Measurements from ENCODE around the gene VPS50. TPM values are rescaled to one million over a fixed set of nuclear protein-coding genes. Genes with fewer than 3 reads are reported as not detected.

VPS50 gene
- polyA plus RNA-seq, 3 donors = 7.6 to 12.6 (median 9.5) TPM

DNA sequence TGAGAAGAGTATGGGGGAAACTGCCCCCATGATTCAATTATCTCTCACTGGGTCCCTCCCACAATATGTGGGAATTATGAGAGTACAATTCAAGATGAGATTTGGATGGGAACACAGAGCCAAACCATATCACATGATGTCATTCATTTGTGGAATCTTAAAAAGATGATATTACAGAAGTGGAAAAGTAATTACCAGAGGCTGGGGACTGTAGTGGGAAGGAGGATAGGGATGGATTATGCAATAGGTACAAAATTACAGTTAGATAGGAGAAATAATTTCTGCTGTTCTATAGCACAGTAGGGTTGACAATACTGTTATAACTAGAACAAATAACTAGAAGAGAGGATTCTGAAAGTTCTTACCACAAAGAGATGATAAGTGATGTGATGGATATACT is 141.4 kb downstream of the VPS50 start:
- H3K4me1 ChIP-seq (ENCODE audit: control insufficient read depth in 1 of 2, insufficient read depth in 2 of 2, low read length in 2 of 2) = no peaks in the 10 kb centered on the region
- TF ChIP-seq, protein P1, sequence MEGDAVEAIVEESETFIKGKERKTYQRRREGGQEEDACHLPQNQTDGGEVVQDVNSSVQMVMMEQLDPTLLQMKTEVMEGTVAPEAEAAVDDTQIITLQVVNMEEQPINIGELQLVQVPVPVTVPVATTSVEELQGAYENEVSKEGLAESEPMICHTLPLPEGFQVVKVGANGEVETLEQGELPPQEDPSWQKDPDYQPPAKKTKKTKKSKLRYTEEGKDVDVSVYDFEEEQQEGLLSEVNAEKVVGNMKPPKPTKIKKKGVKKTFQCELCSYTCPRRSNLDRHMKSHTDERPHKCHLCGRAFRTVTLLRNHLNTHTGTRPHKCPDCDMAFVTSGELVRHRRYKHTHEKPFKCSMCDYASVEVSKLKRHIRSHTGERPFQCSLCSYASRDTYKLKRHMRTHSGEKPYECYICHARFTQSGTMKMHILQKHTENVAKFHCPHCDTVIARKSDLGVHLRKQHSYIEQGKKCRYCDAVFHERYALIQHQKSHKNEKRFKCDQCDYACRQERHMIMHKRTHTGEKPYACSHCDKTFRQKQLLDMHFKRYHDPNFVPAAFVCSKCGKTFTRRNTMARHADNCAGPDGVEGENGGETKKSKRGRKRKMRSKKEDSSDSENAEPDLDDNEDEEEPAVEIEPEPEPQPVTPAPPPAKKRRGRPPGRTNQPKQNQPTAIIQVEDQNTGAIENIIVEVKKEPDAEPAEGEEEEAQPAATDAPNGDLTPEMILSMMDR (IDR thresholded peaks at IDR 0.05) = no peak
- H3K27ac ChIP-seq (ENCODE audit: low read depth in 1 of 2, low read length in 2 of 2) = no peak overlapping the region
- H3K27ac Mint-ChIP-seq = no peak overlapping the region
- H3K36me3 Mint-ChIP-seq = no peaks in the 10 kb centered on the region
- no peak overlapping the region for H3K4me3 ChIP-seq (replicated peaks in 1 of 3; ENCODE audit: low read depth in 2 of 3, low read length in 3 of 3)
- intact Hi-C loops (cut with micrococcal nuclease) = no loop called here
- no peak for DNase-seq
- H3K36me3 ChIP-seq (replicated peaks in 1 of 2; ENCODE audit: control insufficient read depth in 1 of 2, insufficient read depth in 2 of 2, low read length in 2 of 2) = no peaks in the 10 kb centered on the region
- H3K27me3 ChIP-seq (ENCODE audit: control insufficient read depth in 2 of 2, insufficient read depth in 2 of 2, low read length in 2 of 2) = no peaks in the 10 kb centered on the region
- H3K27me3 Mint-ChIP-seq (ENCODE audit: low read depth in 3 of 3) = peaks cover 0 to 5% (median 2%) of the 10 kb centered on the region in 3 donors
- no peaks in the 10 kb centered on the region for H3K9me3 ChIP-seq (replicated peaks in 1 of 2; ENCODE audit: control insufficient read depth in 1 of 2, insufficient read depth in 1 of 2, low read length in 2 of 2)
- H2AFZ ChIP-seq (ENCODE audit: insufficient read depth, low read depth, low read length, poor library complexity, severe bottlenecking) = no peak overlapping the region
- no peaks in the 10 kb centered on the region for H3K4me1 Mint-ChIP-seq
- no peak overlapping the region for H3K4me3 Mint-ChIP-seq
- H3K79me2 ChIP-seq (ENCODE audit: insufficient read depth, low read length) = no peaks in the 10 kb centered on the region
- H3K9me3 Mint-ChIP-seq = peaks cover 0 to 5% (median 2%) of the 10 kb centered on the region in 7 donors
- H3K4me2 ChIP-seq (replicated peaks; ENCODE audit: extremely low read depth, low read length, poor library complexity, severe bottlenecking) = no peak overlapping the region
- H3K9ac ChIP-seq (ENCODE audit: insufficient read depth, low read length, poor library complexity, severe bottlenecking) = no peak overlapping the region
- H4K20me1 ChIP-seq (ENCODE audit: insufficient read depth, low read length) = no peaks in the 10 kb centered on the region

GRCh38 chr7:93374345-93374940 is 142.3 kb downstream of the VPS50 start:
- H3K4me3 ChIP-seq (replicated peaks in 1 of 3; ENCODE audit: low read depth in 2 of 3, low read length in 3 of 3) = no peak overlapping the region
- H4K20me1 ChIP-seq (ENCODE audit: insufficient read depth, low read length) = no peaks in the 10 kb centered on the region
- TF ChIP-seq, protein P1 (IDR thresholded peaks at IDR 0.05) = peak; percentile 67
- Mint-ChIP-seq H3K9me3 (peaks cover 0 to 2% (median 2%) of the 10 kb centered on the region in 7 donors), H3K4me1 (no peaks in the 10 kb centered on the region), H3K27ac (no peak overlapping the region), H3K36me3 (no peaks in the 10 kb centered on the region), H3K4me3 (no peak overlapping the region), H3K27me3 (ENCODE audit: low read depth in 3 of 3) (peaks cover 0 to 5% (median 2%) of the 10 kb centered on the region in 3 donors)
- WGBS (ENCODE audit: insufficient coverage) = no CpG with 5 or more reads among the region's 5 CpGs
- H3K36me3 ChIP-seq (replicated peaks in 1 of 2; ENCODE audit: control insufficient read depth in 1 of 2, insufficient read depth in 2 of 2, low read length in 2 of 2) = no peaks in the 10 kb centered on the region
- intact Hi-C loops (cut with micrococcal nuclease) = no loop called here
- H3K9me3 ChIP-seq (replicated peaks in 1 of 2; ENCODE audit: control insufficient read depth in 1 of 2, insufficient read depth in 1 of 2, low read length in 2 of 2) = no peaks in the 10 kb centered on the region
- H3K4me2 ChIP-seq (replicated peaks; ENCODE audit: extremely low read depth, low read length, poor library complexity, severe bottlenecking) = no peak overlapping the region
- H3K4me1 ChIP-seq (ENCODE audit: control insufficient read depth in 1 of 2, insufficient read depth in 2 of 2, low read length in 2 of 2) = no peaks in the 10 kb centered on the region
- no peak overlapping the region for H3K27ac ChIP-seq (ENCODE audit: low read depth in 1 of 2, low read length in 2 of 2)
- no peaks in the 10 kb centered on the region for H3K27me3 ChIP-seq (ENCODE audit: control insufficient read depth in 2 of 2, insufficient read depth in 2 of 2, low read length in 2 of 2)
- no peak overlapping the region for H3K9ac ChIP-seq (ENCODE audit: insufficient read depth, low read length, poor library complexity, severe bottlenecking)
- DNase-seq = no peak
- no peaks in the 10 kb centered on the region for H3K79me2 ChIP-seq (ENCODE audit: insufficient read depth, low read length)
- no peak overlapping the region for H2AFZ ChIP-seq (ENCODE audit: insufficient read depth, low read depth, low read length, poor library complexity, severe bottlenecking)

All from CD14-positive monocyte (primary cell).